Fibroblast of skin of right quadriceps (primary cell): ENCODE measurements around the gene CLVS2.

ENCODE experiments used
- DNase-seq: peaks from one replicate; pipeline ENCODE4 v3.0.0-alpha.2; 2013

CLVS2 gene

DNA sequence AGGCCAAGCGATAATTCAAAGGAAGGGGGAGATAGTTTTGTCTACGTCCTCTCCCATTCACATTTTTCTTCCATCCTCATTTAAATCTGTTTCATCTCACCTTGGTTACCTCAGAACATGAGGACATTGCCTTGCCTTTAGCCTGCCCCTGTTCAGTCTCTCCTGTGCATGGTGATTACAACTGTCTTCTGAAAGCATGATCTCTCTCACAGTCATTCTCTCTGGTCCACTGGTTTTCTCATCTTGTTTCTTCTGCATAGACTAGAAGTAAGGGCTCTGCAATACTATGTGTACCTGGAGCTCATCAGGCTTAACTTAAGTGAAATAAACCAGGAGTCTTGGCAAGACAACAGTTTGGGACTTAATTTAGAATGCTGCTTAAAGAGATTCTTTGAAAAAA, 31.4 kb downstream of the CLVS2 start:
- DNase-seq = no peak

DNA sequence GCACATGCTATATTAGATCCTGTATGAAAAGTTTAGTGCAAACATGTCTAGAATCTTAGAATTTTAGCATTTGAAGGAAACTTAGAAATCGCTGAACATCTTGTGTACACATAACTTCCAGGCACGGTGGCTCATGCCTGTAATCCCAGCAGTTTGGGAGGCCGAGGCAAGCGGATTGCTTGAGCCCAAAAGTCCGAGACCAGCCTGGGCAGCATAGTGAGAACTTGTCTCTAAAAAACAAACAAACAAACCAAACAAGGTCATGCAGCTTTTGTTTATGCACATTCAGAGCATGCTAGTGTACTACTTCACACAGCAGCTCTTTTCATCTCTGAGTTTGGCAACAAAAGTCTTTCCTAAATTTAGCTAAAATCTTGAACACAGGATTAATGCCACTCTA, 32.2 kb downstream of the CLVS2 start:
- no peak for DNase-seq

DNA sequence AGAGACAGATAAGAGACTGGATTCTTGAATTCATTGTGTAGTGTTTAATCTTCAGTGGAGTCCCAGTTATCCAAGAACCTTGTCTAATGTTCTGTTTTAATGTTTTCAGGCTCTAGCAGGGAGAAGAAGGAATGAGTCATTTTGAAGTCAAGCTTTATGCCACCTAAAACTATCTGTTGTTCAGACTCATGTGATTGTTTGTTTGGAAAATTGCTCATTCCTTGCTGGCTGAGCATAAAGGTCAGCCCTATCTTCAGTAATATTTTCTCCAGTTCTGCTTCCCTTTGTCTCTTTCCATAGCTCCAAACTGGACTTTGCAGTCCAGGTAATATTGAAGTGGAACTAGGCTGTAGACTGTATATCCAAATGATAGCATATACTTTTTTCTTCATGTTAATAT, 34.2 kb downstream of the CLVS2 start:
- DNase-seq = no peak

- DNase-seq = no peak
Measured at GRCh38 chr6:123036648-123037047, 40.6 kb downstream of the CLVS2 start.

DNA sequence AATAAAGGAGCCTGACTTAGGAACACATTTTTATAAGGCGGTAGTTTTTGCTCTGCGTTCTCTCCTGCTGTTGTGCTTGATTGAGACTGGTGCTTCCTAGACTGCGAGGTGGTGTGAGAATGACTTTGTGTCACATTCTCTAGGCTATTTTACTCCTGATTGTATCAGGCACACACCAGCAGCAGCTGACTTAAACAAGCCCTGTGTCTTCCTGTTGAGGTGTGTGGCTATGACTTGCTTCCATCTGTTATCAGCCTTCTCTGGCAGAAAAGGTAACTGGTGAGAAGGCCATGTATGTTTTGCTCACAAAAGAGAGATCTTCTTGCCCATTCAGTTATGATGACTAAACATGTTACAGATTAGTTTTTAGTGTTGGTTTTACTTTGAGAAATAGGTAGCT, 43.4 kb downstream of the CLVS2 start:
- DNase-seq = no peak

DNA sequence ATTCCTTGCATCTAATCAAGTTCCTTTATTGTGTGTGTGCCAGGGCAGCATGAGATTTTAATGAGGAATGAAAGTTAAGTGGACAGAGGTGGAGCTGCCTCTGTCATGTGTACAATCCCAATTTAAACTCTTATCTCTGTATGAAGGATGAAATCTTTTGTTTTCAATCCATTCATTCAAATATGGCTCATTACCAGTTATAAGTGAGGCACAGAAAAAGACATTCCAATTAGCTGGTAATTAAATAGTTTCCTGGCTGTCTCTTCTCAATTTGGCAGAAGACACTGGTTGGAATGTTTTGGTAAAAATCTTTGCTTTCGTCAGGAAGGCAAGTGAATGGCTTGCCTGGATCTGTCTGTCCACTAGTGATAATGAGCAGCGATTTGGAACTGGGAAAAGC, 46.4 kb downstream of the CLVS2 start:
- no peak for DNase-seq

DNA sequence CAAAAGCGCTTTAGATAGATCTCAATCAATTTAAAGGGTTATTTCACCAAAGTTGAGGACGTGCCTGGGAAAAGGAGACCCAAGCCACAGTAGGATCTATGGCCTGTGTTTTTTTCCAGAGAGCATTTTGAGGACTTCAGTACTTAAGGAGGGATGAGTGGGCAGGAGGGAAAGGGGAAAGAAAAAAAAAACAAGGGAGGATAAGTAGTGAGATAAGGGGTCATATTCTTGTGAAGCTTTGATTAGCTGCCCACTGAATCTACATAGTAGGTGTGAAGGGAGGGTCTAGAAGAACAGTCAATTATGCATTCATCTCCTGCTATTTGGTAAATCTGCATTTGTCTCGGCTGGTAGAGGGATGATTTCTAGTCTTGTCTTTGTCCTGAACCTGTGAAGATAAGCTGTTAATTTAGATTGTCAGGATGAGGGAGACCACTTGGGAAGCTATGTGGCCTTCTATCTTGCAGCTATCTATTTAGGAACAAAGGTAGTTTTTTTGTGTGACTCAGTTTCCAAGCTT, 48.4 kb downstream of the CLVS2 start:
- no peak for DNase-seq

DNA sequence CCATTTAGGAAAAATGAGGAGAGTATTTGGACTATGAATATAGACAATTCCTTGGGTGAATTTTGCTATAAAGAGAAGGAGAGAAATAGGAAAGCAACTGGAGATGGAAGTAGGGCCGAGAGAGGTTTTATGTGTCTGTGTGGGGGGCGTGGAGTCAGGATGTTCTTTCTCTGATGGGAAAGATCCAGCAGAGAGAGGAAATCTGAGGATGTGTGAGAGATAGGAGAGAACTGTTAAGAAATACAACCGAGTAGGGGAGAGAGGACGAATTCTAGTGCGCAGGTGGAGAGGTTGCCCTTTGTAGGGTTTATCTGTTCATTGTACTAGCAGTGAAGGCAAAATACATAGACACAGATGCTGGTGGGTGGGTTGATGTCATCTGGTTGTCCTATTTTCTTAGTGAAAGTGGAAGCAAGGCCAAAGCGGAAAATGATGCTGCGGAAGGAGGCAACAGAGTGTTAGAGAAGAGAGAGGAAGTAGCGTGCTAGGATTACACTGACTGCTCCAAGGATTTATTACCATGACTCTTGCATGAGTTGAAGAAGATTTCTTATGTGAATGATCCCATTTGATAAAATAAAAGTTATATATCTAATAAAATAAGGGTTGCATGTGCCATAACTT, 57.7 kb downstream of the CLVS2 start:
- DNase-seq = no peak

- no peak for DNase-seq
Measured at GRCh38 chr6:123055256-123055655, 59.2 kb downstream of the CLVS2 start.

DNA sequence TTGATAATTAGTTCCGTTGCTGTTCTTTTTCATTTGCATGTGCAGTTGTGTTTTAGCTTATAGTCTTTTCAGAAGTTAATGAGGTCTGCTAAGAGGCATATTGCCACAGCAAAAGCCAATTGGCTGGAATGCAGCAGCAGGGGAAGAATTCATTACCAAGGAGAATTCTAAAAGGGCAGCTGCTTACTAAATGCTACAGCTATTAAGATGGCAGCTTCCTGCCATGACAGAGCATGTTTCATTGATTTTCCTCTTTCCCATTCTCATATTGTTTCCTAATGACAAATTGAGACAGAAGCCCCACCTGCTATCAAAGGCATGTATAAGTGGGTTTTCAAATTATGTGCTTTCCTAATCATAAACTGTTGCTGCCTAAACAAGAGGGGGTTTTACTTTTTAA, 66.6 kb downstream of the CLVS2 start:
- no peak for DNase-seq

- no peak for DNase-seq
Measured at GRCh38 chr6:123064038-123064437, 68.0 kb downstream of the CLVS2 start.

DNA sequence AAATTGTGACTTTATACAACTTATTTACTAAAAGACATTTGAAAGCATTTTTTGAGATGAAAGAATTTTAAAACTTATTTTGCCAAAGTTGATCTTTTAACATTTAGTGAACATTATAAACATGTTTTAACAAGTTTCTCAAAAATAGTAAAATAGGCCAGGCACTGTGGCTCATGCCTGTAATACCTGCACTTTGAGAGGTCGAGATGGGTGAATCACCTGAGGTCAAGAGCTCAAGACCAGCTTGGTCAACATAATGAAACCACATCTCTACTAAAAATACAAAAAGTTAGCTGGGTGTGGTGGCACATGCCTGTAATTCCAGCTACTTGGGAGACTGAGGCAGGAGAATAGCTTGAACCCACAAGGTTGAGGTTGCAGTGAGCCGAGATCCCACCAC, 78.6 kb downstream of the CLVS2 start:
- DNase-seq = no peak

- no peak for DNase-seq
Measured at GRCh38 chr6:123085403-123085802, 89.4 kb downstream of the CLVS2 start.

GRCh38 chr6:123089226-123089625, 93.2 kb downstream of the CLVS2 start:
- DNase-seq = no peak

- DNase-seq = no peak
Measured at GRCh38 chr6:123091091-123091895, 95.3 kb downstream of the CLVS2 start.

DNA sequence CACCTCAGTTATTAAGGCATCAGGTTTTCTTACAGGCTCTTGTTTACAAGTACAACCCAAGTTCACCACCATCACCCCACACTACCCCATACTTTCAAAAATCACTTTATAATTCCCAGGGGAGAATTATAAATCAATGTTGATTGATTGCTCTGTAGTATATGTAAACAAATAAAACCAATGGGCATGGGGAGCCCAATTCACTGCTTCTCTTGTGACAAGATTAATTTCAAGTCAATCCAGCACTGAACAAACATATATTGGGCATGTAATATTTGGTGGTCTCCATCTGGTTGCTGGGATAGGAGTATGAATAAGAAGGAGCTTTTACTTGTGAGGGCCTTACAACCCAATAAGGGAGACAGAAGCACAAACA, 95.8 kb downstream of the CLVS2 start:
- DNase-seq = no peak

DNA sequence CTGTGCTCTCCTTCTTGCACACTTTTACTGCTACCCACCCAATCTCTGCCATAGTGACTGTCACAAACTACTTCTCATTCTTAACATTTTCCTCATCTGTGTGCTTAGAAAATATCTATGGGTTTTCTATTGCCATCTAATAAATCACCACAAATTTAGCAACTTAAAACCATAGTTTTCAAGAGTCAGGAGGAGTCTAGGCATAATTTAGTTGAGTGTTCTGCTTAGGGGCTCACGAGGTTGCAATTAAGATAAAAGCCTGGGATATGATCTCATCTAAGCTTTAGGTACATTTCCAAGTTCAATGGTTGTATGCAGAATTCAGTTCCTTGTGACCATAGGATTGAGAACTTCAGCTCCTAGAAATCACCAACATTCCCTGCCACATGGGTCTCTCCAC, 98.8 kb downstream of the CLVS2 start:
- DNase-seq = no peak

DNA sequence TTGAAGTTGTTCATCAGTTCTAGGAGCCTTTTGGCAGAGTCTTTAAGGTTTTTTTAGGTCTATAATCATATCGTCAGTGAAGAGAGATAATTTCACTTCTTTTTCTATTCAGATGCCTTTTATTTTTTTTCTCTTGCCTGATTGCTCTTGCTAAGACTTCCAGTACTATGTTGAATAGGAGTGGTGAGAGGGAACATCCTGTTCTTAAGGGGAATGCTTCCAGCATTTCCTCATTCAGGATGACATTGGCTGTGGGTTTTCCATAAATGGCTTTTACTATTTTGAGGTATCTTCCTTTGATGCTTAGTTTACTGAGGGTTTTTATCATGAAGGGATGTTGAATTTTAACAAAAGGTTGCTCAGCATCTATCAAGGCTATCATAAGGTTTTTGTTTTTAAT, 109.5 kb downstream of the CLVS2 start:
- DNase-seq = no peak

DNA sequence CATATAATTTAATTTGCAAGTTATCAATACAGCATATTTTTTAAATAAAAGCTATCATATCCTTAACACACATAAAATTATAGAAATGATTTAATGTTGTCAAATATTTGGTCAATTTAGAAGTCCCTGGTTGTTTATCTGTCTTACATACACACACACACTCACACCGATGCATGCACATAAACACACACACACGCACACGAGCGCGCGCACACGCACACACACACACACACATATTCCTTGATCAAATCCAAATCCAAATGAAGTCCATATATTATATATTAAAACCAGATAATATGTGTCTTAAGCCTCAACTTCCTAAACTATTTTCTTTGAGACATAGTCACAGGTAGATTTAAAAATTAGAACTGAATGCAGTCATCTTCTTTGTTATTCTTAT, 120.3 kb downstream of the CLVS2 start:
- no peak for DNase-seq

DNA sequence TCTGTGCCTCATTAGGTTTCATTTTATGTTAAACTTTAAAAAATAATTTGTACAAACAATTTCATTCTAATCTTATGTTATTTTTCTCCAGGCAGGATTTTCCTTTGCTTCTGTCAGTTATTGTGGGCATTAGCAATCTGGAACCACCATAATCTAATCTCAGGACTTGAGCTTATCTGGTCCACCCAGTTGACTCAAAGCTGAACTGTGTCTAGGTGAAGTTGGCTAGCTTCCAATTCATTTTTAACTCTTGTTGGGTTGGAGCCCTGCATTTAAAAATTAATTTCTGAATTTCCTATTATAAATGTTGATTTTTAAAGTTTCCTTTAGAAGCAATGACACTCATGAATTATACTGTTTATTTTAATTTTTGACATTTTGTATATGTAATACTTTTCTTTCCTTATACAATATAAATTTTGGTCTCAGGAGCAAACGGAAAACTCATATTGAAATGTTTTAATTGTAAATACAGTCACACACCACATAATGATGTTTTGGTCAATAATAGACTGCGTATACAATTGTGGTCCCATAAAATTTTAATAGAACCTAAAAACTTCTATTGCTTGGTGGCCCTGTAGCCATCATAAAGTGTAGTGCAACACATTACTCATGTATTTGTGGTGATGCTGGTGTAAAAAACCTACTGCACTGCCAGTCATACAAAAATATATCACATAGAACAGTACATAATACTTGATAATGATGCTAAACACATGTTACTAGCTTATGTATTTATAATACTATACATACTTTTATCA, 121.3 kb downstream of the CLVS2 start:
- no peak for DNase-seq

- no peak for DNase-seq
Measured at GRCh38 chr6:123118811-123119210, 122.8 kb downstream of the CLVS2 start.
